Measurements from ENCODE around the gene TGFBR1.
"Not testable (repeated sequence)": the region's sequence is repeated elsewhere in the genome, so short reads cannot be mapped to it uniquely, and the experiment has no call there.

The TGFBR1 gene

GRCh38 chr9:99189887-99190596, 85.1 kb downstream of the TGFBR1 start:
- no peak for DNase-seq (ENCODE audit: low spot score)

GRCh38 chr9:99190597-99191283, 85.8 kb downstream of the TGFBR1 start:
- no peak for DNase-seq (ENCODE audit: low spot score)

GRCh38 chr9:99192786-99193465, 88.0 kb downstream of the TGFBR1 start:
- peak; percentile 34 for DNase-seq (ENCODE audit: low spot score)

- no peak for DNase-seq (ENCODE audit: low spot score)
Measured at GRCh38 chr9:99193466-99193821, 88.5 kb downstream of the TGFBR1 start.

GRCh38 chr9:99196484-99196883, 91.6 kb downstream of the TGFBR1 start:
- DNase-seq (ENCODE audit: low spot score), result not testable (repeated sequence)

- no peak for DNase-seq (ENCODE audit: low spot score)
Measured at GRCh38 chr9:99197124-99197630, 92.3 kb downstream of the TGFBR1 start.

- no peak for DNase-seq (ENCODE audit: low spot score)
Measured at GRCh38 chr9:99197987-99198386, 93.1 kb downstream of the TGFBR1 start.

GRCh38 chr9:99199938-99200539, 95.1 kb downstream of the TGFBR1 start:
- DNase-seq (ENCODE audit: low spot score), result no peak

- DNase-seq (ENCODE audit: low spot score), result no peak
Measured at GRCh38 chr9:99201603-99202002, 96.7 kb downstream of the TGFBR1 start.

Data from AG08395 (cell line).